IPS DF 19.7 (cell line): ENCODE measurements around the gene RNU5B-1.
"Not testable (repeated sequence)": the region's sequence is repeated elsewhere in the genome, so short reads cannot be mapped to it uniquely, and the experiment has no call there.

Experiments
- DNase-seq: peaks from one replicate; pipeline ENCODE4 v3.0.0-alpha.2; 2013; ENCODE audit warnings: low read depth, low spot score

Gene RNU5B-1

GRCh38 chr15:65304381-65305149 is at the start of gene RNU5B-1:
Gene RNU5B-1 (plus strand): TSS chr15:65304677.
- no peak for DNase-seq

GRCh38 chr15:65254758-65255157 is 49.7 kb upstream of the RNU5B-1 start:
- DNase-seq: no peak

- DNase-seq: no peak
These were observed 48.9 kb upstream of the RNU5B-1 start for GRCh38 chr15:65255486-65256140.

GRCh38 chr15:65258375-65259262 is 45.9 kb upstream of the RNU5B-1 start:
- DNase-seq: no peak

- no peak for DNase-seq
These were observed 45.1 kb upstream of the RNU5B-1 start for GRCh38 chr15:65259367-65259797.

- no peak for DNase-seq
These were observed 43.5 kb upstream of the RNU5B-1 start for GRCh38 chr15:65260968-65261367.

- DNase-seq: no peak
These were observed 41.2 kb upstream of the RNU5B-1 start for GRCh38 chr15:65263313-65263712.

GRCh38 chr15:65264863-65265430 is 39.5 kb upstream of the RNU5B-1 start:
- no peak for DNase-seq

- DNase-seq: no peak
These were observed 38.0 kb upstream of the RNU5B-1 start for GRCh38 chr15:65266469-65266868.

- DNase-seq: no peak
These were observed 36.1 kb upstream of the RNU5B-1 start for GRCh38 chr15:65268411-65268810.

GRCh38 chr15:65270811-65271545 is 33.5 kb upstream of the RNU5B-1 start:
- DNase-seq: not testable (repeated sequence)

GRCh38 chr15:65275104-65275727 is 29.3 kb upstream of the RNU5B-1 start:
- no peak for DNase-seq

- DNase-seq: no peak
These were observed 28.8 kb upstream of the RNU5B-1 start for GRCh38 chr15:65275728-65276126.

GRCh38 chr15:65277015-65277414 is 27.5 kb upstream of the RNU5B-1 start:
- no peak for DNase-seq

- DNase-seq: no peak
These were observed 26.0 kb upstream of the RNU5B-1 start for GRCh38 chr15:65278480-65278879.

- DNase-seq: no peak
These were observed 19.0 kb upstream of the RNU5B-1 start for GRCh38 chr15:65285291-65286068.

- no peak for DNase-seq
These were observed 18.3 kb upstream of the RNU5B-1 start for GRCh38 chr15:65286069-65286703.

GRCh38 chr15:65286704-65287519 is 17.6 kb upstream of the RNU5B-1 start, which contains the start of gene PARP16:
Gene PARP16 (minus strand): TSS chr15:65286883. CDS start chr15:65286426, 457 bp downstream.
- DNase-seq: no peak
